Breast epithelium (tissue), 3 donors: ENCODE results near the gene SYK.

Source experiments
- POLR2A ChIP-seq: fragments of 450-650 bp; IDR thresholded peaks from one replicate; pipeline ENCODE4 v1.6.1; 2016; ENCODE audit warnings: antibody characterized with exemption, mild to moderate bottlenecking, moderate library complexity
- POLR2AphosphoS5 ChIP-seq, 3 donors: sonication (generic); formaldehyde crosslinking; IDR thresholded peaks; one replicate each; pipeline ENCODE4 v1.6.1; 2017; ENCODE audit warnings: antibody characterized with exemption in 3 of 3

GRCh38 chr9:90808398-90808797 lies 6.8 kb downstream of the SYK start:
- TF ChIP-seq POLR2A (no peak), POLR2AphosphoS5 (IDR thresholded peaks at IDR 0.05) (no peak)
